ENCODE data around the gene DTNBP1.

DNA sequence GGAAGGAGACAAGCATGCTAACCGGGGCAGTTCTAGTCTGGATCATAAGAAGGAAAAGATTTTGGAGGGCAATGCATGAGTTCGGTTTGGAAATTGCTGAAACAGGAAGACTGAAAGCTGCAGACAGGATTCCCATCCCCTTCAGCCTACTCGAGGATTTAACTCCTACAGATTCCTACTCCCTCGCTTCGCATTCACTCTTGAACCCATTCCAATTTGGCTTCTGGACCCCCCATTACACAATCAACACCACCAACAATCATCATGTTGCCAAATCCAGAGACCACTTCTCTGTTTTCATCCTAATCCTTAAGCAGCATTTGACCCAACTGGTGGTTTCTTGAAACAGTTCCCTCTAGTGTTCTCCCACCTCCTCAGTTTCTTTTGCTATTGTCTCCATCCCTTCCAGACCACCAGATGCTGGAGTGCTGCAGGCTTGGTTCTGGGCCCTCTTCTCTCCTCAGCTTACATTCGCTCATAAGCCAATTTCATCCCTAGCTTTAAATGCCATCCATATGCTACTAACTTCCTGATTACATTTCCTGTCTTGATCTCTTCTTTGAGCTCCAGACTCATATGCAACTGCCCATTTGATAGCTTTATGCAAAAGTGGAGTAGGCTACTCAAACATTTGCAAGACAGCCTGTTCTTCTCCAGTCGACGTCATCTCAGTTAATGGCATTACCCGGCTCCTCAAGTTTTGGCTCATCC lies 66.5 kb downstream of the DTNBP1 start:
- TF ChIP-seq, protein P1, sequence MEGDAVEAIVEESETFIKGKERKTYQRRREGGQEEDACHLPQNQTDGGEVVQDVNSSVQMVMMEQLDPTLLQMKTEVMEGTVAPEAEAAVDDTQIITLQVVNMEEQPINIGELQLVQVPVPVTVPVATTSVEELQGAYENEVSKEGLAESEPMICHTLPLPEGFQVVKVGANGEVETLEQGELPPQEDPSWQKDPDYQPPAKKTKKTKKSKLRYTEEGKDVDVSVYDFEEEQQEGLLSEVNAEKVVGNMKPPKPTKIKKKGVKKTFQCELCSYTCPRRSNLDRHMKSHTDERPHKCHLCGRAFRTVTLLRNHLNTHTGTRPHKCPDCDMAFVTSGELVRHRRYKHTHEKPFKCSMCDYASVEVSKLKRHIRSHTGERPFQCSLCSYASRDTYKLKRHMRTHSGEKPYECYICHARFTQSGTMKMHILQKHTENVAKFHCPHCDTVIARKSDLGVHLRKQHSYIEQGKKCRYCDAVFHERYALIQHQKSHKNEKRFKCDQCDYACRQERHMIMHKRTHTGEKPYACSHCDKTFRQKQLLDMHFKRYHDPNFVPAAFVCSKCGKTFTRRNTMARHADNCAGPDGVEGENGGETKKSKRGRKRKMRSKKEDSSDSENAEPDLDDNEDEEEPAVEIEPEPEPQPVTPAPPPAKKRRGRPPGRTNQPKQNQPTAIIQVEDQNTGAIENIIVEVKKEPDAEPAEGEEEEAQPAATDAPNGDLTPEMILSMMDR (IDR thresholded peaks at IDR 0.05): no peak
- no peak for TF ChIP-seq POLR2A (IDR thresholded peaks at IDR 0.05)

Measured in testis (tissue), 2 donors.